ENCODE data around the gene NIPAL4.
"Not testable (repeated sequence)": the region's sequence is repeated elsewhere in the genome, so short reads cannot be mapped to it uniquely, and the experiment has no call there.

The NIPAL4 gene

GRCh38 chr5:157463621-157464518 lies 3.9 kb downstream of the NIPAL4 start:
- DNase-seq = no peak

- DNase-seq = no peak
These were observed 4.6 kb downstream of the NIPAL4 start for GRCh38 chr5:157464519-157465171.

- DNase-seq = no peak
These were observed 8.4 kb downstream of the NIPAL4 start for GRCh38 chr5:157468293-157468965.

GRCh38 chr5:157469073-157469472 lies 9.1 kb downstream of the NIPAL4 start:
- no peak for DNase-seq

- DNase-seq = no peak
These were observed 9.7 kb downstream of the NIPAL4 start for GRCh38 chr5:157469687-157470086.

- DNase-seq = peak in 1 of 2 experiments; percentile 28
These were observed 10.6 kb downstream of the NIPAL4 start for GRCh38 chr5:157470631-157471030.

GRCh38 chr5:157471709-157472108 lies 11.7 kb downstream of the NIPAL4 start:
- DNase-seq = no peak

GRCh38 chr5:157473383-157474320 lies 13.6 kb downstream of the NIPAL4 start:
- no peak for DNase-seq

- DNase-seq = no peak
These were observed 15.4 kb downstream of the NIPAL4 start for GRCh38 chr5:157475432-157475831.

- peak in 1 of 2 experiments; percentile 16 for DNase-seq
These were observed 16.8 kb downstream of the NIPAL4 start for GRCh38 chr5:157476702-157477408.

- DNase-seq = no peak
These were observed 17.9 kb downstream of the NIPAL4 start for GRCh38 chr5:157477814-157478494.

GRCh38 chr5:157478726-157479125 lies 18.7 kb downstream of the NIPAL4 start:
- DNase-seq = no peak

GRCh38 chr5:157479166-157479565 lies 19.2 kb downstream of the NIPAL4 start:
- no peak for DNase-seq

GRCh38 chr5:157479612-157480510 lies 19.8 kb downstream of the NIPAL4 start:
- DNase-seq = no peak

- no peak for DNase-seq
These were observed 21.3 kb downstream of the NIPAL4 start for GRCh38 chr5:157481265-157481664.

GRCh38 chr5:157481666-157482065 lies 21.7 kb downstream of the NIPAL4 start:
- no peak for DNase-seq

- not testable (repeated sequence) for DNase-seq
These were observed 22.7 kb downstream of the NIPAL4 start for GRCh38 chr5:157482702-157483101.

- no peak for DNase-seq
These were observed 24.8 kb downstream of the NIPAL4 start for GRCh38 chr5:157484768-157485167.

GRCh38 chr5:157485340-157485739 lies 25.3 kb downstream of the NIPAL4 start:
- DNase-seq = no peak

GRCh38 chr5:157485811-157486210 lies 25.8 kb downstream of the NIPAL4 start:
- no peak for DNase-seq
